SK-N-SH treated with all-trans-retinoic acid at 6 μM for 48 hours (cell line): ENCODE results near the gene SERPINB1.

Experiments used
- ATAC-seq: fragments of 200-7000 bp; cut with Tn5 transposase; 3 replicates; pipeline ENCODE4 v1.9.1; 2020; ENCODE audit warnings: mild to moderate bottlenecking, moderate library complexity
- ARNTL ChIP-seq: fragments of 450-650 bp; formaldehyde crosslinking; IDR thresholded peaks from 2 replicates; pipeline ENCODE4 v1.5.0; 2020; ENCODE audit warnings: low read depth, mild to moderate bottlenecking, moderate library complexity, borderline replicate concordance
- BACH2 ChIP-seq: fragments of 250-450 bp; sonication (Bioruptor Pico); IDR thresholded peaks from 2 replicates; pipeline ENCODE4 v1.9.0; 2021; ENCODE audit warnings: mild to moderate bottlenecking, borderline replicate concordance
- CREB5 ChIP-seq: fragments of 250-450 bp; sonication (Bioruptor Pico); IDR thresholded peaks from 2 replicates; pipeline ENCODE4 v1.5.1; 2020; ENCODE audit warnings: low read depth, mild to moderate bottlenecking, moderate library complexity
- CSDC2 ChIP-seq: fragments of 250-450 bp; sonication (Bioruptor Pico); IDR thresholded peaks from 2 replicates; pipeline ENCODE4 v1.5.0; 2020; ENCODE audit warnings: mild to moderate bottlenecking, moderate library complexity
- CSRNP3 ChIP-seq: fragments of 250-450 bp; sonication (Bioruptor Pico); IDR thresholded peaks from 2 replicates; pipeline ENCODE4 v1.5.1; 2021; ENCODE audit warnings: mild to moderate bottlenecking, moderate library complexity
- ESRRG ChIP-seq: fragments of 250-450 bp; sonication (Bioruptor Pico); IDR thresholded peaks from 2 replicates; pipeline ENCODE4 v1.6.1; 2021; ENCODE audit warnings: mild to moderate bottlenecking
- GLIS3 ChIP-seq: fragments of 250-450 bp; sonication (Bioruptor Pico); IDR thresholded peaks from 2 replicates; pipeline ENCODE4 v1.5.0; 2020; ENCODE audit warnings: mild to moderate bottlenecking, moderate library complexity
- ISL1 ChIP-seq: fragments of 250-450 bp; sonication (Bioruptor Pico); IDR thresholded peaks from 2 replicates; pipeline ENCODE4 v2.1.2; 2022; ENCODE audit warnings: mild to moderate bottlenecking, moderate library complexity
- OSR1 ChIP-seq: fragments of 250-450 bp; sonication (Bioruptor Pico); IDR thresholded peaks from 2 replicates; pipeline ENCODE4 v1.8.0; 2022; ENCODE audit warnings: moderate library complexity, mild to moderate bottlenecking, inconsistent platforms
- PATZ1 ChIP-seq: fragments of 250-450 bp; sonication (Bioruptor Pico); IDR thresholded peaks from 2 replicates; pipeline ENCODE4 v1.8.0; 2020; ENCODE audit warnings: mild to moderate bottlenecking, moderate library complexity, borderline replicate concordance
- PPARA ChIP-seq: fragments of 250-450 bp; sonication (Bioruptor Pico); IDR thresholded peaks from 2 replicates; pipeline ENCODE4 v1.5.0; 2020; ENCODE audit warnings: mild to moderate bottlenecking, borderline replicate concordance
- RARB ChIP-seq: fragments of 250-450 bp; sonication (Bioruptor Pico); IDR thresholded peaks from 2 replicates; pipeline ENCODE4 v1.8.0; 2021; ENCODE audit warnings: mild to moderate bottlenecking, moderate library complexity
- SNAI2 ChIP-seq: fragments of 250-450 bp; sonication (Bioruptor Pico); IDR thresholded peaks from 2 replicates; pipeline ENCODE4 v1.5.0; 2020; ENCODE audit warnings: mild to moderate bottlenecking, moderate library complexity
- TOX ChIP-seq: fragments of 250-450 bp; sonication (Bioruptor Pico); IDR thresholded peaks from 2 replicates; pipeline ENCODE4 v1.8.0; 2021; ENCODE audit warnings: mild to moderate bottlenecking, moderate library complexity, borderline replicate concordance
- TSHZ2 ChIP-seq: fragments of 250-450 bp; sonication (Bioruptor Pico); IDR thresholded peaks from 2 replicates; pipeline ENCODE4 v1.5.0; 2020; ENCODE audit warnings: mild to moderate bottlenecking, moderate library complexity
- ZC3H10 ChIP-seq: fragments of 250-450 bp; sonication (Bioruptor Pico); IDR thresholded peaks from 2 replicates; pipeline ENCODE4 v1.5.1; 2021; ENCODE audit warnings: mild to moderate bottlenecking, moderate library complexity
- ZFP3 ChIP-seq: fragments of 250-450 bp; sonication (Bioruptor Pico); IDR thresholded peaks from 2 replicates; pipeline ENCODE4 v1.5.0; 2020; ENCODE audit warnings: mild to moderate bottlenecking, moderate library complexity
- ZFP30 ChIP-seq: fragments of 450-650 bp; formaldehyde crosslinking; IDR thresholded peaks from 2 replicates; pipeline ENCODE4 v1.5.0; 2022; ENCODE audit warnings: mild to moderate bottlenecking, moderate library complexity
- ZNF565 ChIP-seq: fragments of 450-650 bp; formaldehyde crosslinking; conservative IDR thresholded peaks from 2 replicates; pipeline ENCODE4 v1.5.0; 2020; ENCODE audit warnings: low read depth, mild to moderate bottlenecking, moderate library complexity
- ZNF70 ChIP-seq: fragments of 450-650 bp; formaldehyde crosslinking; IDR thresholded peaks from 2 replicates; pipeline ENCODE4 v1.5.0; 2020; ENCODE audit warnings: mild to moderate bottlenecking, moderate library complexity
- ZNF8 ChIP-seq: fragments of 450-650 bp; formaldehyde crosslinking; IDR thresholded peaks from 2 replicates; pipeline ENCODE4 v1.5.0; 2020; ENCODE audit warnings: mild to moderate bottlenecking, moderate library complexity

Gene SERPINB1

GRCh38 chr6:2865694-2866151 lies 24.1 kb upstream of the SERPINB1 start:
- ATAC-seq, result no peak
- TF ChIP-seq GLIS3 (CRISPR knock-in tag) (no peak), ZC3H10 (no peak), ZNF8 (no peak), CSDC2 (no peak)

- ATAC-seq, result no peak
- no peak for TF ChIP-seq ESRRG (CRISPR knock-in tag)
- TF ChIP-seq ARNTL, result no peak
- no peak for TF ChIP-seq SNAI2 (CRISPR knock-in tag)
- no peak for TF ChIP-seq GLIS3 (CRISPR knock-in tag)
- no peak for TF ChIP-seq ZNF70 (CRISPR knock-in tag)
- TF ChIP-seq ZNF565 (CRISPR knock-in tag), result no peak
- no peak for TF ChIP-seq CSDC2
- TF ChIP-seq CREB5, result no peak
- no peak for TF ChIP-seq PPARA (CRISPR knock-in tag)
- no peak for TF ChIP-seq PATZ1
- TF ChIP-seq ZFP3, result no peak
- no peak for TF ChIP-seq ZC3H10
- TF ChIP-seq TSHZ2 (CRISPR knock-in tag), result no peak
- no peak for TF ChIP-seq ZNF8
- no peak for TF ChIP-seq BACH2 (CRISPR knock-in tag)
Observed at GRCh38 chr6:2865270-2865669, 23.6 kb upstream of the SERPINB1 start.

GRCh38 chr6:2863901-2864300 lies 22.2 kb upstream of the SERPINB1 start:
- ATAC-seq, result no peak
- TF ChIP-seq GLIS3 (CRISPR knock-in tag) (no peak), PPARA (CRISPR knock-in tag) (no peak), CSRNP3 (no peak), ARNTL (no peak), ZNF8 (no peak), ZFP3 (no peak), ISL1 (CRISPR knock-in tag) (no peak), OSR1 (CRISPR knock-in tag) (no peak), CREB5 (no peak), ZFP30 (CRISPR knock-in tag) (no peak), ESRRG (CRISPR knock-in tag) (no peak), RARB (CRISPR knock-in tag) (no peak), ZNF70 (CRISPR knock-in tag) (no peak), CSDC2 (no peak), TSHZ2 (CRISPR knock-in tag) (no peak), TOX (CRISPR knock-in tag) (no peak), ZC3H10 (no peak)
